ENCODE measurements around the gene CHSY1.

DNA sequence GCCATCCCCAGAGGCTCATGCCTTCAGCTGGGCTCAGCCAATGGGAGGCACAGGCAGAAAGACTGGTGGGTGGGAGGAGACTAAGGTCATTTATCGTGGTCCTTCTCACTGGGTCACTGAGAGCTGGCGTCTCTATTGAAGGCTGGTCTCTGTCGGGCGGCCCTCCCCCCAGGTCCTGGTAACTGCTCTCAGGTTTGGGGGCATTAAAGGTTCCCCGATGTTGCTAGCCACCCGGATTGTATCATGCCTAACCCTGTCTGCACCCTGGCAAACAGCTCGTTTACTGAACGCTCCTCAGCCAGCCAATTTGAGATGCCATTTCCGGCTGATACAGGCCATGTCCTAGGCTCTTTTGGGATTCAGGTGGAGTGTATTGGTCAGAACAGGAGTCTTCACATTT is 14.9 kb upstream of the CHSY1 start:
- TF ChIP-seq, protein P1, sequence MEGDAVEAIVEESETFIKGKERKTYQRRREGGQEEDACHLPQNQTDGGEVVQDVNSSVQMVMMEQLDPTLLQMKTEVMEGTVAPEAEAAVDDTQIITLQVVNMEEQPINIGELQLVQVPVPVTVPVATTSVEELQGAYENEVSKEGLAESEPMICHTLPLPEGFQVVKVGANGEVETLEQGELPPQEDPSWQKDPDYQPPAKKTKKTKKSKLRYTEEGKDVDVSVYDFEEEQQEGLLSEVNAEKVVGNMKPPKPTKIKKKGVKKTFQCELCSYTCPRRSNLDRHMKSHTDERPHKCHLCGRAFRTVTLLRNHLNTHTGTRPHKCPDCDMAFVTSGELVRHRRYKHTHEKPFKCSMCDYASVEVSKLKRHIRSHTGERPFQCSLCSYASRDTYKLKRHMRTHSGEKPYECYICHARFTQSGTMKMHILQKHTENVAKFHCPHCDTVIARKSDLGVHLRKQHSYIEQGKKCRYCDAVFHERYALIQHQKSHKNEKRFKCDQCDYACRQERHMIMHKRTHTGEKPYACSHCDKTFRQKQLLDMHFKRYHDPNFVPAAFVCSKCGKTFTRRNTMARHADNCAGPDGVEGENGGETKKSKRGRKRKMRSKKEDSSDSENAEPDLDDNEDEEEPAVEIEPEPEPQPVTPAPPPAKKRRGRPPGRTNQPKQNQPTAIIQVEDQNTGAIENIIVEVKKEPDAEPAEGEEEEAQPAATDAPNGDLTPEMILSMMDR (IDR thresholded peaks at IDR 0.05), result no peak
- no peak for TF ChIP-seq POLR2A (IDR thresholded peaks at IDR 0.05)

Data from heart left ventricle (tissue), 13 donors.